GM12892 (cell line): Measurements from ENCODE around the gene UBE2Q2.

Experiments used
- POLR2A ChIP-seq: IDR thresholded peaks from 2 replicates; pipeline ENCODE4 v1.6.1; 2011; ENCODE audit warnings: low read depth, low read length, control low read depth
- POLR2AphosphoS5 ChIP-seq: IDR thresholded peaks from 2 replicates; pipeline ENCODE4 v1.6.1; 2011; ENCODE audit warnings: low read depth, low read length, control low read depth
- TAF1 ChIP-seq: IDR thresholded peaks from 2 replicates; pipeline ENCODE4 v1.6.1; 2011; ENCODE audit warnings: low read depth, mild to moderate bottlenecking, control low read depth, low read length, borderline replicate concordance

- TF ChIP-seq POLR2A (no peak), TAF1 (no peak), POLR2AphosphoS5 (no peak)
Observed at GRCh38 chr15:75927601-75928000, 84.4 kb downstream of the UBE2Q2 start.
